Hindlimb muscle (tissue), 1 donor: ENCODE measurements around the gene DHX32. TPM values are rescaled to one million over a fixed set of nuclear protein-coding genes. Genes with fewer than 3 reads are reported as not detected.
"Not testable (repeated sequence)": the region's sequence is repeated elsewhere in the genome, so short reads cannot be mapped to it uniquely, and the experiment has no call there.

Experiments
- DNase-seq: peaks from one replicate; pipeline ENCODE4 v3.0.0-alpha.2; 2013
- polyA plus RNA-seq: library from polyadenylated mRNA; unstranded; fragments of 120-200 nt; gene quantifications from one replicate; pipeline ENCODE4 v1.2.1, GENCODE V29; 2013; ENCODE audit not compliant: insufficient read length

DHX32 gene
- polyA plus RNA-seq, 1 donor, result 19.1 TPM

- DNase-seq, result peak; percentile 88
These were observed 15.2 kb upstream of the DHX32 start, which contains the start of gene FANK1 for GRCh38 chr10:125896088-125896934. Gene FANK1, plus strand, starts transcription at chr10:125896564. Its CDS starts 79 bp downstream, at chr10:125896643.

GRCh38 chr10:125895130-125896087 lies 14.3 kb upstream of the DHX32 start:
- peak; percentile 59 for DNase-seq

DNA sequence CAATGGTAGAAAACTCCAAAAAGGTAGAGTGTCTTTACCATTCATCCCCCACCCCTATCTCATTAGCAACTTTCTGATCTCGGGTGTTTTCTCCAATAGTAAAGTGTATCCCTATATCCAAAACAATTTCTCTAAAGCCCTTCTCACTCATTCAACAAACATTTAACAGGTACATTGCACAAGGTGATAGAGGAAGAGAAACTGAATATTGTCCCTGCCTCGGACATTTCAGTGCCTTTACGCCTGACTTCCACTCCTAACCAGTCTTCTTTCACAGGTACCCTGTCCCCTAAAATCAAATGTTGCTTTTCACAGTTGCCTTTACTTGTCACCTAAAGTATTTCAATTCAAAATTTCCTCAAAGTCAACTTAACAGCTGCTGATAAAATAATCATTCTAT lies 13.1 kb upstream of the DHX32 start:
- not testable (repeated sequence) for DNase-seq

- not testable (repeated sequence) for DNase-seq
These were observed 11.3 kb upstream of the DHX32 start for GRCh38 chr10:125892402-125892801.

- DNase-seq, result not testable (repeated sequence)
These were observed 8.3 kb upstream of the DHX32 start for GRCh38 chr10:125889441-125889840.

GRCh38 chr10:125886914-125887512 lies 5.9 kb upstream of the DHX32 start:
- no peak for DNase-seq

GRCh38 chr10:125883211-125883610 lies 2.1 kb upstream of the DHX32 start:
- DNase-seq, result no peak

DNA sequence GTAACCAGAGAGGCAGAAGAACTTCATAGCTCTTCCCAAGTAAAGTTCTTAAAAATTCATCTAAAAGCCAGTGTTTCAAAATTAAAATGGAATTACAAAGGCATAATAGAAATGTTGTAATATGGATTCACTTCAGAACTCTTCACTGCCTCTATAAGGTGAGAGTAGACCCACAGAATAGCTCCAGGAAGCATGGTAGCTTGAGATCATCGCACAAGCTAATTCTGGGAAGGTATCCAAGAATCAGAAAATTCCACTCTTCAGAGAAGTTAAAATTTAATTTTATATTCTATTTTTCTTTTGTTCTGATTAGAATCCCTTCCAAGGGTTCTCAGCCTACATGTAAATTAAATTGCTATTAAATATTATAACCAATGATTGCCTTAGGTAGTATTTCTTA lies 1.5 kb upstream of the DHX32 start:
- DNase-seq, result no peak

GRCh38 chr10:125880719-125881118 lies 373 bp downstream of the DHX32 start:
- no peak for DNase-seq

GRCh38 chr10:125878957-125879835 lies 1.9 kb downstream of the DHX32 start:
- DNase-seq, result no peak

- no peak for DNase-seq
These were observed 9.8 kb downstream of the DHX32 start for GRCh38 chr10:125871338-125871737.

GRCh38 chr10:125868372-125868975 lies 12.6 kb downstream of the DHX32 start:
- peak; percentile 13 for DNase-seq

DNA sequence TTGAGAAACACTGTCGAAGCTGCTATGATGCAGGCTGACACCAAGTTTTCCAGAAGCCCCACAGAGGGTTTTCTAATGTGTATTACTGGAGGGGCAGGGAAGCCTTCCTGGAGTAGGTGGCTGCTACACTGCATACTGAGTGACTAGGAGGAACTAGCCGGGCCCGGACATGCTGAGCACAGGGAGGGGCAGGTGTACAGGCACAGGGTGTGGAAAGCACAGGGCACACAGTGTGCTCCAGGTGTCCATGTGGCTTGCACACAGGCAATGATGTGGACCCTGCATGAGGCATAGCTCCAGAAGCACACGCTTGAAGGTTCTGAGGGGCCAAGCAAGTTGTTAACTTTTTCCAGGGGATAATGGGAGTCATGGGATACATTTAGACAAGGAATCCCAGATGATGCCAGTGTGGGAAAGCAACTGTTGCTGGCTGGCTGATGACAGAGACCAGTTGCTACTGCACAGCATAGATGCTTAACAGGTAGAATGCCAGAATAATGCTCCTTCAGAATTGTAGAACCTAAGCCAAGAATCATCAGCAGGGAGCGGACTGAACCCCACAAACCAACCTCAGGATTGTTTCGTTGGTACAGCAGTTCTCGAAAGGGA lies 14.6 kb downstream of the DHX32 start:
- no peak for DNase-seq

- no peak for DNase-seq
These were observed 16.0 kb downstream of the DHX32 start for GRCh38 chr10:125865120-125865519.

DNA sequence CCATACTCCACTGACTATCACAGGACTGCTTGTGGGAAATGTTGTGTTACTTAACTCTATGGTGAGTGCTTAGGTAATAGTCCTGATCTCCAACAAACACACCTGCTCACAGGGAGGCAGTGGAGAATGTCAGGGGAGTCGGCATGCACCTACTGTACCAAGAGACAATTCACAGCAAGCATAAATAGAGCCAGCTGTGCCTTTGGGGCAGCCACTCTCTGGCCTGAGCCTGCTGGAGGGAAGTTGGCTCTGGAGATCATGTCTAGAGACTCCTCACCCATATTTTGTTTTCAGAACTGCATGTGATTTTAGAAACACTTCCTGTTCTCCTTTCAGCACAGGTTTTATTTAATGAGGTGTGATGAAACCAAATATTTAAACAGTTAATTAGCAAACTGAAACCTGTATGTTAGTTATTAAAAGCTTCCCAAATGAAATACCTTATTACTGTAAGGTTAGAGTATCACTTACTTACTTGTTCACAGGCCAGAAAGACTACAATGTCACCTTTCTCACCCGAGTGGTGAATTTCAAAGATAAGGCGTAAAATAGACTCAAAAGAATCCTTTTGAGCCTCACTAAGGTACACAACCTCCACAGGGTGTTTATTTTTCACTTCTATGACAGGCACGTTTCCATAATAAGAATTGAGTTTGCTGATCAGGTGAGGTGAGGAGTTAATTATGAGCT lies 21.8 kb downstream of the DHX32 start:
- no peak for DNase-seq

GRCh38 chr10:125857185-125857760 lies 23.8 kb downstream of the DHX32 start:
- no peak for DNase-seq

DNA sequence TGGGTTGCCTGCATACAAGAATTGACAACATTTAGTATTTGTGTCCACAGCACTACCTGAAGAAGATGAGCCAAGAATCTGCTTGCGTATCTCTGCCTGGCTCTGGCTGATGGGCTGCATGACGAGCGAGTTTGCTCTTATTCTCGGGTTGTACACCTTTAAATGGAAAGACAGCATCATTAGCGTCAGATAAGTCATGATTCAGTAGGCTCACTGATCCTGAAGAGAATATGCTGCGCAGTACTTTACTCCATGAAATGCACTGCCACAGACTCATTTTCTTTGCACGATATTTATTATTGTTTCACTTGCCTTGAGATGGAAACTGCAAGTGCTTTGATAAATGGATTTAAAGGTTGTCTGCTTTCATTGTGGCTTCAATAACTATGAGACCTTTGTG lies 28.6 kb downstream of the DHX32 start:
- no peak for DNase-seq

DNA sequence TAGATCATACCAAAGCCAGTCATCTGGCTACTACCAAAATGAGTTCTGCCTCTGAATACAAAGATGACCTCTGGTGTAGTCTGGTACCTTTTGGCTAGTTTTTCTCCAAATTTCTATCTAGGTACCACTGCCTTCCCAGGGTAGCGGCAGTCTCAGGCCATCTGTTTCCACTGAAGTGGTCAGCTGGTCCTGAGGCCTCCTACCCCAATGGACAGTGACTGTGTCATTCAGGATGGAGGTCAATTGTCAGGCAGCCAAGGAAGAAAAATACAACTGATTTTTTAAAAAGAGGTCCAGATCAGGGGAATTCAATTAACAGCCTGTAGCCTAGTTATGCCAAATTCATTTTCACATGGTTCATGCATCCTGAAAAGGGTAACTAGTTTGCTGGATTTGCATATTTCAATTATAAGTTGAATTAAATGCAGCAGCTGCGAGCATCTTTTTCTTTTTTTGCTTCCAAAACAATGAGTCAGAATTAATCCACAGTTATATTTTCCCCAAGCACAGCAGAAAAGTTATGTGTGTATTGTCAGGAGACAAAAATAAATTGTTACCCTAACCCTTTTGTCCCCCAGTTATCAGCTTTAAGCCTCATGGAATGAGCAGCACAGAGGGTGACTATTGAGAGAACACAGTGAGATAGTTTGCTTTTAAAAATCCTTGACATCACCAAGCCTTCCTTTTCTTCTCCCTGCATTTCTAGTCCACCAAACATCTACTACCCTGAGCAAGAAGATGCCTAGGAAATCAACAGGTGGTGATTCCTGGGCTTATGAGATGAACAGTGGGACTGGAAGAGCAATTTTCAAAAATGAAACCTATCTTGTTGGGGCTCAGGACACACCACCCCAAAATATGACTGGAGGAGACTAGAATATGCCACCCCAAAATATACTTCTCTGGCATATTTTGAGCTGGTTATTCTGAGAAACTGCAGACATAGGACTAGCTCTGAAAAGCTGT lies 30.0 kb downstream of the DHX32 start:
- DNase-seq, result no peak

DNA sequence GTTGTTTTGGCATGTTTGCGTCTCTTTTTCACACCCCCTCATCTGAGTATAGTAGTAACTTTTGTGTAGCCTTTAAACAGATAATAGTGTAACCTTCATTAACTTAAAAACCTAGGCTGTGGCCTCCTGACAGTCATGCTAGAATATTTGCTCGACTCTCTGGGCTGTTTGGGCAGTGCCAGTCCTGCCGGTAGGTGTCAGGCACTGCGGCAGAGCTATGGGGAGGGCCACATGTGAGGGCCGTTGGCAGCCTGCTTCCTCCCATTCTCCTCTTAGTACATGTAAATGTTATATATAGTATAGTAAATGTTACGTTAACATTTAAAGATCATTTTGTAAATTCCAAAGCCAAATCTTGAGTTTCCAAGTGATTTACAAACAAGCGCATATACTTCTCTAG lies 31.6 kb downstream of the DHX32 start:
- no peak for DNase-seq
